T1000 (cell line): ENCODE measurements around the gene IPPK.

Experiments
- DNase-seq: peaks from one replicate; lab custom pipeline; 2025; ENCODE audit warnings: mixed read lengths; lab: John Stamatoyannopoulos, UW

The IPPK gene

GRCh38 chr9:92669890-92670708 lies at the start of gene IPPK:
TSS of gene IPPK (minus strand) at chr9:92670131. CDS start at chr9:92669988, 143 bp downstream.
- peak; percentile 94 for DNase-seq

GRCh38 chr9:92719028-92719647 lies 49.2 kb upstream of the IPPK start:
- DNase-seq: no peak

GRCh38 chr9:92718086-92719001 lies 48.4 kb upstream of the IPPK start:
- DNase-seq: no peak

- no peak for DNase-seq
Measured at GRCh38 chr9:92717201-92718085, 47.5 kb upstream of the IPPK start.

- DNase-seq: no peak
Measured at GRCh38 chr9:92716557-92716956, 46.6 kb upstream of the IPPK start.

- DNase-seq: no peak
Measured at GRCh38 chr9:92715488-92716231, 45.7 kb upstream of the IPPK start.

GRCh38 chr9:92714787-92715487 lies 45.0 kb upstream of the IPPK start:
- no peak for DNase-seq

- DNase-seq: no peak
Measured at GRCh38 chr9:92714016-92714415, 44.1 kb upstream of the IPPK start.

- DNase-seq: no peak
Measured at GRCh38 chr9:92713528-92713927, 43.6 kb upstream of the IPPK start.

GRCh38 chr9:92712767-92713166 lies 42.8 kb upstream of the IPPK start:
- no peak for DNase-seq

- DNase-seq: no peak
Measured at GRCh38 chr9:92711844-92712243, 41.9 kb upstream of the IPPK start.

- no peak for DNase-seq
Measured at GRCh38 chr9:92711146-92711545, 41.2 kb upstream of the IPPK start.

- DNase-seq: no peak
Measured at GRCh38 chr9:92710368-92710767, 40.4 kb upstream of the IPPK start.

- no peak for DNase-seq
Measured at GRCh38 chr9:92709954-92710353, 40.0 kb upstream of the IPPK start.

GRCh38 chr9:92709240-92709639 lies 39.3 kb upstream of the IPPK start:
- no peak for DNase-seq

GRCh38 chr9:92707530-92707929 lies 37.6 kb upstream of the IPPK start:
- no peak for DNase-seq

- no peak for DNase-seq
Measured at GRCh38 chr9:92706218-92706940, 36.4 kb upstream of the IPPK start.

- no peak for DNase-seq
Measured at GRCh38 chr9:92704528-92704927, 34.6 kb upstream of the IPPK start.

- DNase-seq: no peak
Measured at GRCh38 chr9:92696619-92697018, 26.7 kb upstream of the IPPK start.
